ENCODE measurements around the gene C3orf22. TPM values are rescaled to one million over a fixed set of nuclear protein-coding genes. Genes with fewer than 3 reads are reported as not detected.

Gene C3orf22
- total RNA-seq, 1 donor = not detected

DNA sequence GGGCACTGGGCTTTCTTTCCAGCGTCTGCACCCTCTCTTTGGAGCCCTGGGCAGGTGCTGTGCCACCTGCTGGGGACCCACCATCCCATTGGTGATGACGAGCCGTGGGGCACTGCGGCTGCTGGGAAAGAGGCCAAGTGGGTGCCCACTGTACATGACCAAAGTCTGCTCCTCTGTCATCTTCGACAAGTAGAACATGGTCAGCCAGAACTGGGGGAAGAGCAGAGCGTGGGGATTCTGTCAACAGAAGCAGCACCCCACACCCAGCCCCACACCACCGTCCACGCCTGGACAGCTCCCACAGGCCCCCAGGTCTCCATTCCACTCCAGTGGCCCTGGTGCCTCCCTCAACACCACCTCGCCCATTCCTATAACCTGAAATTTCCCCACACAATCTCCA, 50.8 kb downstream of the C3orf22 start:
- H3K4me3 ChIP-seq (ENCODE audit: low read depth, low read length) = no peak overlapping the region
- no peak for DNase-seq (ENCODE audit: low read depth)
- TF ChIP-seq, protein P1, sequence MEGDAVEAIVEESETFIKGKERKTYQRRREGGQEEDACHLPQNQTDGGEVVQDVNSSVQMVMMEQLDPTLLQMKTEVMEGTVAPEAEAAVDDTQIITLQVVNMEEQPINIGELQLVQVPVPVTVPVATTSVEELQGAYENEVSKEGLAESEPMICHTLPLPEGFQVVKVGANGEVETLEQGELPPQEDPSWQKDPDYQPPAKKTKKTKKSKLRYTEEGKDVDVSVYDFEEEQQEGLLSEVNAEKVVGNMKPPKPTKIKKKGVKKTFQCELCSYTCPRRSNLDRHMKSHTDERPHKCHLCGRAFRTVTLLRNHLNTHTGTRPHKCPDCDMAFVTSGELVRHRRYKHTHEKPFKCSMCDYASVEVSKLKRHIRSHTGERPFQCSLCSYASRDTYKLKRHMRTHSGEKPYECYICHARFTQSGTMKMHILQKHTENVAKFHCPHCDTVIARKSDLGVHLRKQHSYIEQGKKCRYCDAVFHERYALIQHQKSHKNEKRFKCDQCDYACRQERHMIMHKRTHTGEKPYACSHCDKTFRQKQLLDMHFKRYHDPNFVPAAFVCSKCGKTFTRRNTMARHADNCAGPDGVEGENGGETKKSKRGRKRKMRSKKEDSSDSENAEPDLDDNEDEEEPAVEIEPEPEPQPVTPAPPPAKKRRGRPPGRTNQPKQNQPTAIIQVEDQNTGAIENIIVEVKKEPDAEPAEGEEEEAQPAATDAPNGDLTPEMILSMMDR (IDR thresholded peaks at IDR 0.05; ENCODE audit: insufficient read depth, low read length) = no peak

DNA sequence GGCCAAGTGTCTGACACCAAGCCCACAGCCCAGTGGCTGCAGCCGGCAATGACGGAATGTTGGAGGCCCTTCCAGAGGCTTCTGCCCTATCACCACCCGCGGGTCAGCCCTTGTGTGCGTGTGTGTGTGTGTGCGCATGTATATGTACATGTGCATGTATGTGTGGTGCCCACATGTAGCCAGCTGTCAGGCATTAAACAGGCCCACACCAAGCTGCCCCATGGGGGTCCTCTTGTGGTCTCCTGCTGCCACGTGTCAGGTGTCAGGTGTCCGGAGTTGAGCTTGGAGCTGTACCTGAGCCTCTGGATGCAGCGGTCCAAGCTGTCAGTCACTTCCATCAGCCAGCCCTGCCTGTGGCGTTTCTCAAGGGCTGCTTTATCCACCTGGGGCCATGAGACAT, 55.0 kb downstream of the C3orf22 start:
- no peak for DNase-seq (ENCODE audit: low read depth)
- TF ChIP-seq, protein P1 (IDR thresholded peaks at IDR 0.05; ENCODE audit: insufficient read depth, low read length) = no peak
- no peak overlapping the region for H3K4me3 ChIP-seq (ENCODE audit: low read depth, low read length)

DNA sequence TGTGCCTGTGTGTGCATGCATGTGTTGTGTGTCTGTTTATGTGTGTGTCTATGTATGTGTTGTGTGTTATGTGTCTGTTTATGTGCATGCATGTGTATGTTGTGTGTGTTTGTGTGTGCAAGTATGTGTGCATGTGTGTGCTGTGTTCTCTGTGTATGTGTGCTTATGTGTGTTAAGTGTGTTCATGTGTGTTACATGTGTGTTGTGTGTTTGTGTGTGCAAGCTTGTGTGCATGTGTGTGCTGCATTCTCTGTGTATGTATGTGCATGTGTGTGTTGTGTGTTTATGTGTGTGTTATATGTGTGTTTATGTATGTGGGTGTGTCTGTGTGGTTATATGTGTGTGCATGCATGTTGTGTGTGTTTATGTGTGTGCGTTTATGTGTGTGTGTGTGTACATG, 56.1 kb downstream of the C3orf22 start:
- DNase-seq (ENCODE audit: low read depth) = no peak
- TF ChIP-seq, protein P1 (IDR thresholded peaks at IDR 0.05; ENCODE audit: insufficient read depth, low read length) = no peak
- no peak overlapping the region for H3K4me3 ChIP-seq (ENCODE audit: low read depth, low read length)

DNA sequence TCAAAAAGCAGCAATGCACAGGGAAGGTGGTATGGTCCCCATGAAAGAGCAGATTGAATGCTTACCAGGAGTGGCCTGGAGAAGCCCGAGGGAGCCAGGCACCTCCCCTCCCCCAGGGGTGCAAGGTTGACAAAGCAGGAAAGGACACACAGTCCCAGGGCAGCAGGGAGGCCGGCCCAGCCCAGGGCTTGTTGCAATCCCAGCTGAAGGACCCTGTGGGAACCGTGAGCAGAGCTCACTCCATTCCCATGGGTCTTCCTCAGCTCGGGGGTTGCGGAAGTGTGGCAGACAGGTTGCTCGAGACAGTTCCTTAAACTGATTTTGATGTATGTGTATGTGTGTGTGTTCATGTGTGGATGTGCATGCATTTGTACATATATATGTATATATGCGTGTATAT, 57.0 kb downstream of the C3orf22 start:
- TF ChIP-seq, protein P1 (IDR thresholded peaks at IDR 0.05; ENCODE audit: insufficient read depth, low read length) = no peak
- no peak overlapping the region for H3K4me3 ChIP-seq (ENCODE audit: low read depth, low read length)
- DNase-seq (ENCODE audit: low read depth) = no peak

DNA sequence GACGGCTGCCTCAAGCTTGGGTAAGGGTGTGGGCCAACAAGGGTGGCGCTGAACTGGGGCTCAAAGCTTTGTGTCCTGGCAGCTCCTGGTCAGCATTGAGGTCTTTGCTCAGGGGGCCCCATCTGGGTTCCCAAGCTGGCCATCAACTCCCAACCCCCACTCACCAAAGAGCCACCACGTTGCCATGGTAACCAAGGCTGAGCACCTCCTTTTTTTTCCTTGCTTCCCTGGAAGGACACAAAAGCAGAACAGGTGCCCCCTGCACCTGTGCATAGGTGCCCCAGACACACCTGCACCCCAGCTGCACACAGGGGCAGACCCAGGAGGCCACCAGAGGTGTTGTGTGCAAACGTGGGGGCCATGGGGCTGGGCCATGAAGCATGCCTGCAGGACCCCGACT, 57.7 kb downstream of the C3orf22 start:
- TF ChIP-seq, protein P1 (IDR thresholded peaks at IDR 0.05; ENCODE audit: insufficient read depth, low read length) = no peak
- no peak for DNase-seq (ENCODE audit: low read depth)
- no peak overlapping the region for H3K4me3 ChIP-seq (ENCODE audit: low read depth, low read length)

DNA sequence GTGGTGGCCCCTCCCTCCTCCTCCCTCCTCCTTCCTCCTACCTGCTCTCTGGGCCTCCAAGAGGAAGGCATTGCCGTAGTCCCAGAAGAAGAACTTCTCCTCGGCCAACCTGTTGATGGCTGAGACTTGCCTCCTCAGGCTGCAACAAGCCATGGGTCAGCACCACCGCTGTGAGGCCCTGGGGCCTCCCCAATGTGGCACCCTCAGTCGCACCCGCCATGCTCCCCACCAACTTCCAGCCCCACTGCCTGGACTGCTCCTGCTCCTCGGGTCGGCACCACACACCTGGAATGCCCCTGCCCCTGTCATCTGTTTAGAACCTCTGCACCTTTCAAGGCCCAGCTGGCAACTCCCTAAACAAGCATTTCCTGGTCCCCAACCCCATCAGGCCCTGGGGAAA, 58.7 kb downstream of the C3orf22 start:
- TF ChIP-seq, protein P1 (IDR thresholded peaks at IDR 0.05; ENCODE audit: insufficient read depth, low read length) = no peak
- DNase-seq (ENCODE audit: low read depth) = no peak

More for the DNA sequence above, 58.7 kb downstream of the C3orf22 start:
- H3K4me3 ChIP-seq (ENCODE audit: low read depth, low read length) = no peak overlapping the region

Small RNA genes within 50 kb of the gene (small RNA-seq; reads per million reads assigned to genes)
- not detected for gene RNA5SP138

Other genes starting within 250 kb of the C3orf22 start
- gene KLF15, start 201.5 kb downstream of the C3orf22 start, total RNA-seq (ENCODE audit: low replicate concordance) = 1.5 and 3.2 TPM in 2 replicates
- not detected in 2 replicates for gene CFAP100, start 164.0 kb downstream of the C3orf22 start, total RNA-seq (ENCODE audit: low replicate concordance)
- gene ZXDC, start 83.0 kb downstream of the C3orf22 start, total RNA-seq (ENCODE audit: low replicate concordance) = 9.2 and 26.7 TPM in 2 replicates
- not detected in 2 replicates for gene UROC1, start 41.2 kb downstream of the C3orf22 start, total RNA-seq (ENCODE audit: low replicate concordance)
- gene CHST13, start 34.8 kb downstream of the C3orf22 start, total RNA-seq (ENCODE audit: low replicate concordance) = 0.09 TPM in 1 of 2 replicates, not detected in the other
- gene TXNRD3, start 96.2 kb upstream of the C3orf22 start, total RNA-seq (ENCODE audit: low replicate concordance) = 13.2 and 27.9 TPM in 2 replicates
- gene CHCHD6, start 145.3 kb upstream of the C3orf22 start, total RNA-seq (ENCODE audit: low replicate concordance) = 10.8 and 13.4 TPM in 2 replicates